ENCODE data around the gene CPT1A. TPM values are rescaled to one million over a fixed set of nuclear protein-coding genes. Genes with fewer than 3 reads are reported as not detected.
A peak's percentile ranks its signal among the peaks of the same experiment; 100 is the strongest.

CPT1A gene
- total RNA-seq, 1 donor: 29.3 TPM

- Histone ChIP-seq H3K27me3 (ENCODE audit: insufficient read depth, low read length) (no peaks in the 10 kb centered on the region), H3K79me2 (ENCODE audit: insufficient read depth, low read length) (no peaks in the 10 kb centered on the region), H3K9me3 (ENCODE audit: low read depth, low read length) (no peaks in the 10 kb centered on the region), H3K4me1 (ENCODE audit: insufficient read depth, low read length) (no peaks in the 10 kb centered on the region), H2AFZ (ENCODE audit: low read length) (no peak overlapping the region), H3K27ac (ENCODE audit: low read depth, low read length) (no peak overlapping the region), H3K36me3 (ENCODE audit: insufficient read depth, low read length) (peaks cover 70% of the 10 kb centered on the region), H3K4me3 (ENCODE audit: insufficient read depth, low read length) (no peak overlapping the region), H3K4me2 (ENCODE audit: insufficient read depth, low read length) (no peak overlapping the region), H4K20me1 (ENCODE audit: insufficient read depth, low read length) (no peaks in the 10 kb centered on the region)
- no peak for TF ChIP-seq CTCF (IDR thresholded peaks at IDR 0.05; ENCODE audit: extremely low read depth, low read depth, low read length)
- peak; percentile 18 for DNase-seq (ENCODE audit: insufficient read length, low spot score, missing footprints)
These were observed 68.1 kb downstream of the CPT1A start for GRCh38 chr11:68773521-68774193.

GRCh38 chr11:68772936-68773335 lies 68.8 kb downstream of the CPT1A start:
- peaks cover 68% of the 10 kb centered on the region for H3K36me3 ChIP-seq (ENCODE audit: insufficient read depth, low read length)
- no peaks in the 10 kb centered on the region for H3K9me3 ChIP-seq (ENCODE audit: low read depth, low read length)
- no peak overlapping the region for H3K27ac ChIP-seq (ENCODE audit: low read depth, low read length)
- no peaks in the 10 kb centered on the region for H3K79me2 ChIP-seq (ENCODE audit: insufficient read depth, low read length)
- no peak overlapping the region for H3K4me2 ChIP-seq (ENCODE audit: insufficient read depth, low read length)
- no peaks in the 10 kb centered on the region for H4K20me1 ChIP-seq (ENCODE audit: insufficient read depth, low read length)
- H3K4me1 ChIP-seq (ENCODE audit: insufficient read depth, low read length): no peaks in the 10 kb centered on the region
- H3K27me3 ChIP-seq (ENCODE audit: insufficient read depth, low read length): no peaks in the 10 kb centered on the region
- no peak for TF ChIP-seq CTCF (IDR thresholded peaks at IDR 0.05; ENCODE audit: extremely low read depth, low read depth, low read length)
- peak; percentile 44 for DNase-seq (ENCODE audit: insufficient read length, low spot score, missing footprints)
- H2AFZ ChIP-seq (ENCODE audit: low read length): no peak overlapping the region
- H3K4me3 ChIP-seq (ENCODE audit: insufficient read depth, low read length): no peak overlapping the region

- H3K79me2 ChIP-seq (ENCODE audit: insufficient read depth, low read length): no peaks in the 10 kb centered on the region
- H3K4me3 ChIP-seq (ENCODE audit: insufficient read depth, low read length): no peak overlapping the region
- H3K4me2 ChIP-seq (ENCODE audit: insufficient read depth, low read length): no peak overlapping the region
- no peak overlapping the region for H2AFZ ChIP-seq (ENCODE audit: low read length)
- H3K9me3 ChIP-seq (ENCODE audit: low read depth, low read length): no peaks in the 10 kb centered on the region
- TF ChIP-seq CTCF (IDR thresholded peaks at IDR 0.05; ENCODE audit: extremely low read depth, low read depth, low read length): no peak
- H3K4me1 ChIP-seq (ENCODE audit: insufficient read depth, low read length): no peaks in the 10 kb centered on the region
- H3K36me3 ChIP-seq (ENCODE audit: insufficient read depth, low read length): peaks cover 58% of the 10 kb centered on the region
- no peak for DNase-seq (ENCODE audit: insufficient read length, low spot score, missing footprints)
- no peaks in the 10 kb centered on the region for H3K27me3 ChIP-seq (ENCODE audit: insufficient read depth, low read length)
- H3K27ac ChIP-seq (ENCODE audit: low read depth, low read length): no peak overlapping the region
- H4K20me1 ChIP-seq (ENCODE audit: insufficient read depth, low read length): no peaks in the 10 kb centered on the region
These were observed 70.9 kb downstream of the CPT1A start for GRCh38 chr11:68770781-68771180.

GRCh38 chr11:68767672-68768071 lies 74.0 kb downstream of the CPT1A start:
- DNase-seq (ENCODE audit: insufficient read length, low spot score, missing footprints): no peak
- H3K4me1 ChIP-seq (ENCODE audit: insufficient read depth, low read length): no peaks in the 10 kb centered on the region
- no peak overlapping the region for H3K4me2 ChIP-seq (ENCODE audit: insufficient read depth, low read length)
- H4K20me1 ChIP-seq (ENCODE audit: insufficient read depth, low read length): no peaks in the 10 kb centered on the region
- H3K9me3 ChIP-seq (ENCODE audit: low read depth, low read length): no peaks in the 10 kb centered on the region
- no peaks in the 10 kb centered on the region for H3K79me2 ChIP-seq (ENCODE audit: insufficient read depth, low read length)
- H3K27ac ChIP-seq (ENCODE audit: low read depth, low read length): no peak overlapping the region
- TF ChIP-seq CTCF (IDR thresholded peaks at IDR 0.05; ENCODE audit: extremely low read depth, low read depth, low read length): no peak
- H3K4me3 ChIP-seq (ENCODE audit: insufficient read depth, low read length): no peak overlapping the region
- H3K27me3 ChIP-seq (ENCODE audit: insufficient read depth, low read length): no peaks in the 10 kb centered on the region
- H2AFZ ChIP-seq (ENCODE audit: low read length): no peak overlapping the region
- H3K36me3 ChIP-seq (ENCODE audit: insufficient read depth, low read length): peaks cover 40% of the 10 kb centered on the region
